Activated CD8-positive, alpha-beta T cell treated with anti-CD3 and anti-CD28 coated beads, Interleukin-2, amount 10 ng/mL, durations not matched to agents 7 days and 5 days (primary cell): ENCODE results near the gene SMCP. TPM values are rescaled to one million over a fixed set of nuclear protein-coding genes. Genes with fewer than 3 reads are reported as not detected.
A peak's percentile ranks its signal among the peaks of the same experiment; 100 is the strongest.

Experiments
- ATAC-seq: fragments of 150-1000 bp; cut with Tn5 transposase; one replicate; pipeline ENCODE4 v1.10.0; 2021; ENCODE audit warnings: moderate library complexity
- CTCF ChIA-PET: fragments of 350-600 bp; sonication (Branson Sonifier 250); formaldehyde crosslinking; loops from one replicate; lab custom pipeline; 2021; ENCODE audit warnings: antibody characterized with exemption; lab: Charles Lee
- POLR2A ChIA-PET: fragments of 350-600 bp; sonication (Branson Sonifier 250); formaldehyde crosslinking; loops from one replicate; lab custom pipeline; 2021; ENCODE audit warnings: antibody characterized with exemption; lab: Charles Lee
- DNase-seq: peaks from one replicate; pipeline ENCODE4 v3.0.0-alpha.2; 2020
- H3K27ac Mint-ChIP-seq: one replicate; pipeline ENCODE4 v1.8.0; 2021; ENCODE audit warnings: mild to moderate bottlenecking, mixed read lengths
- H3K27me3 Mint-ChIP-seq: one replicate; pipeline ENCODE4 v1.8.0; 2021; ENCODE audit warnings: low read depth, mixed read lengths
- H3K36me3 Mint-ChIP-seq: one replicate; pipeline ENCODE4 v1.8.0; 2021; ENCODE audit warnings: low read depth, mixed read lengths
- H3K4me1 Mint-ChIP-seq: one replicate; pipeline ENCODE4 v1.8.0; 2021; ENCODE audit warnings: low read depth, mixed read lengths
- H3K4me3 Mint-ChIP-seq: one replicate; pipeline ENCODE4 v1.8.0; 2021; ENCODE audit warnings: mild to moderate bottlenecking, mixed read lengths
- H3K9me3 Mint-ChIP-seq: one replicate; pipeline ENCODE4 v1.8.0; 2022; ENCODE audit warnings: mixed read lengths; ENCODE audit not compliant: insufficient read depth
- total RNA-seq, 2 experiments: library from RNA; stranded (reverse); gene quantifications; one replicate each; pipeline ENCODE4 v1.2.3, GENCODE V29; 2021

Gene SMCP
- not detected for total RNA-seq

- Mint-ChIP-seq H3K27ac (no peak within 1 kb of the TSS), H3K9me3 (no peaks in the 10 kb centered on the region), H3K4me3 (no peak within 1 kb of the TSS), H3K27me3 (peaks cover 5% of the 10 kb centered on the region), H3K4me1 (no peaks in the 10 kb centered on the region), H3K36me3 (no peaks in the 10 kb centered on the region)
- no peak for DNase-seq
- no peak for ATAC-seq
- CTCF ChIA-PET: interaction anchor here (1.0 to 1.7 kb wide), 4 partner anchors 7 to 344 kb away, joined by 3 to 4 read pairs (median 3); no protein-coding TSS in a partner anchor
- POLR2A ChIA-PET: no interaction called here
Observed at GRCh38 chr1:152878042-152878441, at the start of gene SMCP. Gene SMCP, plus strand, starts transcription at chr1:152878322. Its CDS starts 6,101 bp downstream, at chr1:152884423.

DNA sequence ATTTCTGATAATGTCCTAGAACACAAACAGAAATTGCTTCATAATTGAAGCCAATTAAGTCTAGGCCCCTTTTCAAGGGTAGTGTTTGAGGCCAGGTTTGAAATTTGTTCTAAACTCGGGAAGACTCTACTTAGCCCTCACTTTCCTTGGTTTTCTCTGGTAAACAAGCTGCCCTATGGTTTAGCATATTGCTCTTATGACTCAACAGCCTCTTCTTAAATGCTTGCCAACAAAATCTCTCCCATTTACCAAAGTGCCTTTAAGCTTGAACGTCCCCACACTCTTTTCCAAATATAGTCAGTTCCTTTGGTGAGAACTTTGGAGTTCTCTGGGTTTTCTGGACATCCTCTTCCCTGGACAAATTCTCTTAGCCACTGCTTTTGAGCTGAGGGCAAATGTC, 41.3 kb upstream of the SMCP start:
- no peak for ATAC-seq
- Mint-ChIP-seq H3K27ac (no peak overlapping the region), H3K36me3 (no peaks in the 10 kb centered on the region), H3K9me3 (no peaks in the 10 kb centered on the region), H3K4me3 (no peak overlapping the region), H3K27me3 (peaks cover 2% of the 10 kb centered on the region), H3K4me1 (no peaks in the 10 kb centered on the region)
- POLR2A ChIA-PET: no interaction called here
- DNase-seq: no peak
- CTCF ChIA-PET: no interaction called here

- H3K27me3 Mint-ChIP-seq: peaks cover 4% of the 10 kb centered on the region
- H3K4me1 Mint-ChIP-seq: no peaks in the 10 kb centered on the region
- ChIA-PET CTCF (no interaction called here), POLR2A (no interaction called here)
- ATAC-seq (no peak), DNase-seq (no peak)
- H3K4me3 Mint-ChIP-seq: no peak within 1 kb of the TSS
- H3K36me3 Mint-ChIP-seq: no peaks in the 10 kb centered on the region
- H3K27ac Mint-ChIP-seq: no peak within 1 kb of the TSS
- H3K9me3 Mint-ChIP-seq: no peaks in the 10 kb centered on the region
Observed at GRCh38 chr1:152842556-152842955, 35.6 kb upstream of the SMCP start, which contains the start of gene LCE6A. Gene LCE6A, plus strand, starts transcription at chr1:152842856. Its CDS starts 665 bp downstream, at chr1:152843521.

DNA sequence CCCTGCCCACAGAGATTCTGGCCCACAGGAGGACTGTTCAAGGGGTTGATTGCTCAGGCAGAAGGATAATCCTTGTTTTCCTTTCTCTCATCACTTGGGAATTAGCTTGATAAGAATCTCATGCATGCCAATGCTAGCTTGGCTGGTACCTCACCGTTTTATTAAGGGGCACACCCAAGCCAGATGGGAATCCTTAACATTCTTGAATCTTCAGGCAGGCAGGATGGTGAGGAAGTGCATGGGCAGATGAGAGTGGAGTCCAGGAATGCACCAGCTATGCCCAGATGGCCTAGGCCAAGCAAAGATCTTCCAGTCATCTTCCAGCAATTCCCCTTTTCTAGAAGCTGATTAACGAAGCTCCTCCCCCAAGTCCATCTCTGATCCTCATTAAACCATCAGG, 22.5 kb upstream of the SMCP start:
- Mint-ChIP-seq H3K27me3 (peaks cover 3% of the 10 kb centered on the region), H3K27ac (no peak overlapping the region), H3K9me3 (no peaks in the 10 kb centered on the region), H3K36me3 (no peaks in the 10 kb centered on the region), H3K4me3 (no peak overlapping the region), H3K4me1 (no peaks in the 10 kb centered on the region)
- CTCF ChIA-PET: interaction anchor here (1.3 kb wide), 1 partner anchor 14 kb away, joined by 7 read pairs; no protein-coding TSS in a partner anchor
- POLR2A ChIA-PET: no interaction called here
- ATAC-seq (no peak), DNase-seq (no peak)

DNA sequence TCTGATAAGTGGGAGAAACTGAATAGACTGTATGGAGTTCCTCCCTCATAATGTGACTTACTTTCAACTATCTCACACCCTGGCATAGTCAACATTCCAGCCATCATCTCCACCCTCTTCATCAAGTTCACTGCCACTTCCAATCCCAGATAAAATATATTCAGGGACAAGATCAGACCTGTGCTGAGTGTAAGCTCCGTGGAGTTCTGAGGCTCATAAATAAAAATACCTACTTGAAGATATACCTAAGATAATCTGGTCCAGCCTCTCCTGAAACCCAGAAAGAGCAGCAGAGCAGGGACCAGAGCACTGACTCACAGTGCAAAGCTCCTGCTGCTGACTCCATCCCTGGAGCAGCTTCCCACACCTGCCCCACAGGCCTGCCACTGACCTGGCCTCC, 20.1 kb upstream of the SMCP start:
- Mint-ChIP-seq H3K4me3 (no peak overlapping the region), H3K36me3 (no peaks in the 10 kb centered on the region), H3K27me3 (no peaks in the 10 kb centered on the region), H3K27ac (no peak overlapping the region), H3K9me3 (no peaks in the 10 kb centered on the region), H3K4me1 (no peaks in the 10 kb centered on the region)
- ATAC-seq (no peak), DNase-seq (no peak)
- CTCF ChIA-PET: interaction anchor here (2.0 kb wide), 1 partner anchor 12 kb away, joined by 6 read pairs; no protein-coding TSS in a partner anchor
- POLR2A ChIA-PET: no interaction called here

DNA sequence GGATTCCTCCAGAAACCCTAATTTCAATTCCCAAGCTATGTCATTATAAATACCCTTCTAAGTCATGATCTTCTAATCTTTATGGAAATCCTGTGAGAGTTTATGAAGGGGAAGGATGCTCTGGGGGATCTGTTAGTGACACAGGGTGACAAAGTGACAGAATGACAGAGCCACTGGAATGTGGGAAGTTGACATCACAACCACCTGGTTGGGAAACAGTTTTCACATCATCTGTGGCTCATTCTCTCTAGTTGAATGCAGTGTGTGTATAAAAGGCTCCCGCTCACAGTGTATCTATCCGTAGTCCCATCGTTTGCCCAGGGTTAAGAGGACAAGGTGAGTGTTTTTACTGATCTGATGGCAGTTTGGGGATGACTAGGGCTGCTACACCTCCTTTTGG, 18.4 kb upstream of the SMCP start, which contains the start of gene LCE7A:
Gene LCE7A (plus strand): TSS at position 301 of the 400 bp plus-strand sequence. CDS start 702 bp downstream, outside the sequence.
- ChIA-PET POLR2A (no interaction called here), CTCF (interaction anchor here (2.0 kb wide), 1 partner anchor 11 kb away, joined by 6 read pairs; no protein-coding TSS in a partner anchor)
- ATAC-seq: no peak
- no peaks in the 10 kb centered on the region for H3K36me3 Mint-ChIP-seq
- peaks cover 2% of the 10 kb centered on the region for H3K27me3 Mint-ChIP-seq
- no peak within 1 kb of the TSS for H3K27ac Mint-ChIP-seq
- H3K4me1 Mint-ChIP-seq: no peaks in the 10 kb centered on the region
- no peaks in the 10 kb centered on the region for H3K9me3 Mint-ChIP-seq
- DNase-seq: no peak
- no peak within 1 kb of the TSS for H3K4me3 Mint-ChIP-seq

DNA sequence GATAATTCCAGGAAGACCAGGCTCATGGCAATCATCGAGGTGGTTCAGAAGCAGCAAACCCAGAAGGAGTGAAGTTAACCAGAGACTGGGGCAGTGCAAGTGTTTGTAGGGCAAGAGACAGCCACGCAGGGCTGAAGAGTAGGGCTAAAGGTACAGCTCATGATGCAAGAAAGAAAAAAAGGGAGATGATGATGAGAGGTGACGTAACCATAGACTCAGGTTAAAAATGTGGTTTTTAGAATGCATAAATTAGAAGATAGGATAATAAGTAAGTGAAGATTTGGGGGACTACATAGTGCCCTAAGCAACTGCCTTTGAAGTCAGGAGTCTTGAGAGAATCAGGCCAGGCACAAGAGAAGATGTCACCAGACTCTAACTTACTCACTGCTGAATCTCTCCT, 18.0 kb upstream of the SMCP start:
- Mint-ChIP-seq H3K9me3 (no peaks in the 10 kb centered on the region), H3K36me3 (no peaks in the 10 kb centered on the region), H3K27me3 (peaks cover 2% of the 10 kb centered on the region), H3K27ac (no peak overlapping the region), H3K4me3 (no peak overlapping the region), H3K4me1 (no peaks in the 10 kb centered on the region)
- CTCF ChIA-PET: interaction anchor here (2.0 kb wide), 1 partner anchor 10 kb away, joined by 6 read pairs; no protein-coding TSS in a partner anchor
- DNase-seq (no peak), ATAC-seq (no peak)
- POLR2A ChIA-PET: no interaction called here

- no peaks in the 10 kb centered on the region for H3K36me3 Mint-ChIP-seq
- no peak for ATAC-seq
- H3K27ac Mint-ChIP-seq: no peak overlapping the region
- H3K4me3 Mint-ChIP-seq: no peak overlapping the region
- H3K9me3 Mint-ChIP-seq: no peaks in the 10 kb centered on the region
- H3K4me1 Mint-ChIP-seq: no peaks in the 10 kb centered on the region
- H3K27me3 Mint-ChIP-seq: peaks cover 2% of the 10 kb centered on the region
- ChIA-PET CTCF (interaction anchor here (1.2 kb wide), 1 partner anchor 9 kb away, joined by 7 read pairs; no protein-coding TSS in a partner anchor), POLR2A (no interaction called here)
- no peak for DNase-seq
Observed at GRCh38 chr1:152861374-152861773, 16.7 kb upstream of the SMCP start.

DNA sequence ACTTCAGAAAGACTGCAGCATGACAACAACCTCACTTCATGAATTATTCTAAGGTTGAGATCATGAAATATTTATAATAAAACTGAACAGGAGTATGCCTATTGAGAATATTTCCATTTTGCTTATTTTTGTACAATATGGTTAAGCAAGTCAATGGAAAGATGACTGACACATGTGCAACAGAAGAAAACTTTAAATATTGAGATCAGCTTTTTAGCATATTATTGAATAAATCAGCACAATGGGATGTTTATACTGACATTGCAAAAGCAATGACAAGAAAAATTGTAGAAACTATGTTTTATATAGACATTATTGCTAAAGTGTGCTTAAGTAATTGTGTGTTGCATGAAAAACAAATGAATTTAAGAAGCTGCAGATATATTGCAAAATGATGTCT, 13.7 kb upstream of the SMCP start:
- no peak overlapping the region for H3K4me3 Mint-ChIP-seq
- DNase-seq: no peak
- no peaks in the 10 kb centered on the region for H3K9me3 Mint-ChIP-seq
- ATAC-seq: no peak
- H3K27ac Mint-ChIP-seq: no peak overlapping the region
- CTCF ChIA-PET: no interaction called here
- H3K36me3 Mint-ChIP-seq: no peaks in the 10 kb centered on the region
- POLR2A ChIA-PET: no interaction called here
- no peaks in the 10 kb centered on the region for H3K4me1 Mint-ChIP-seq
- peaks cover 2% of the 10 kb centered on the region for H3K27me3 Mint-ChIP-seq

GRCh38 chr1:152866321-152866720, 11.8 kb upstream of the SMCP start:
- DNase-seq (no peak), ATAC-seq (no peak)
- H3K4me3 Mint-ChIP-seq: no peak overlapping the region
- peaks cover 2% of the 10 kb centered on the region for H3K27me3 Mint-ChIP-seq
- CTCF ChIA-PET: no interaction called here
- H3K9me3 Mint-ChIP-seq: no peaks in the 10 kb centered on the region
- H3K4me1 Mint-ChIP-seq: no peaks in the 10 kb centered on the region
- no peak overlapping the region for H3K27ac Mint-ChIP-seq
- POLR2A ChIA-PET: no interaction called here
- H3K36me3 Mint-ChIP-seq: no peaks in the 10 kb centered on the region

DNA sequence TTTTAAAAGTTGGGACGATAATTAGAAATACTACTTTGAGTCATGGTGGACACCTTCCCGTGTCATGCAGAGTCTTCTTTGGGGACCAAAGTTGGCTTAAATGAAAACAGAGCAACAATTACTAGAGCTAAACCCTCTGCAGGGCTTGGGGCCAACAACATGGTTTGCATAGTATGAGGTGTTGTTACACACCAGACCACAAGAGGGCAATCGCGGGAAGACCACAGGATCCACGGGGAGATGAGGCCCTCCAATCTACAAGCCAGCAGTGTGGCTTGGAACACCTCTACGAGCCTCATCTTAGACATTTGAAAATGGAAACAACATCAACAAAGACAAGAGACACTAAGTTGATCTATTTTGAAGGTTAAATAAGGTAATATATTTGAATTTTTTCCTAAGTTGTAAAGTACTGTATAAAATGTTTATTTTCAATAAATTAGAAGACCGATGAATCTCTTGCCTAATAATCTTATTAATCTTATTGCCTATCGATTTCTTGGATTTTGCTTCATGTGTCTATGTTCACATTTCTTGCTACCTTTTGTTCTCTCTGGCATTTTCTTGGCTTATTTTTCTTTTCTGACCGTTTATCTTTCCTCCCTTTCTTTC, 8.2 kb upstream of the SMCP start:
- CTCF ChIA-PET: interaction anchor here (0.7 to 2.4 kb wide), 10 partner anchors 8 to 364 kb away, joined by 3 to 11 read pairs (median 6); partner anchors contain the start of genes LCE7A and SMCP
- peak; percentile 71 for DNase-seq
- ATAC-seq: peak; percentile 80

More for the DNA sequence above, 8.2 kb upstream of the SMCP start:
- Mint-ChIP-seq H3K4me1 (no peaks in the 10 kb centered on the region), H3K27me3 (no peaks in the 10 kb centered on the region), H3K9me3 (no peaks in the 10 kb centered on the region), H3K27ac (no peak overlapping the region), H3K36me3 (no peaks in the 10 kb centered on the region), H3K4me3 (no peak overlapping the region)
- POLR2A ChIA-PET: no interaction called here
